DND-41 (cell line): ENCODE results near the gene RGMA.

Experiments used
- ATAC-seq: fragments of 200-7000 bp; cut with Tn5 transposase; 3 replicates; pipeline ENCODE4 v1.9.1; 2021; ENCODE audit warnings: low read depth; ENCODE audit not compliant: insufficient read depth
- DNase-seq: peaks from one replicate; pipeline ENCODE4 v3.0.0-alpha.2; 2020
- H2AFZ ChIP-seq: 2 replicates; pipeline ENCODE4 v1.6.0; 2012; ENCODE audit warnings: low read depth, low read length
- H3K27ac ChIP-seq: 2 replicates; pipeline ENCODE4 v1.5.1; 2012; ENCODE audit warnings: low read length, inconsistent platforms
- H3K27me3 ChIP-seq: fragments of 200-600 bp; sonication (generic); 2 replicates; pipeline ENCODE4 v1.6.0; 2012; ENCODE audit warnings: low read length, mild to moderate bottlenecking, inconsistent platforms; ENCODE audit not compliant: insufficient read depth, poor library complexity
- H3K36me3 ChIP-seq: 2 replicates; pipeline ENCODE4 v1.5.1; 2012; ENCODE audit warnings: low read length, inconsistent platforms; ENCODE audit not compliant: insufficient read depth
- H3K4me1 ChIP-seq: 2 replicates; pipeline ENCODE4 v1.5.1; 2012; ENCODE audit warnings: mild to moderate bottlenecking, low read length; ENCODE audit not compliant: insufficient read depth
- H3K4me2 ChIP-seq: 2 replicates; pipeline ENCODE4 v1.6.0; 2012; ENCODE audit warnings: mild to moderate bottlenecking, moderate library complexity, low read length, inconsistent platforms; ENCODE audit not compliant: insufficient read depth
- H3K4me3 ChIP-seq, 2 experiments: fragments of 200-600 bp in 1 of 2; shearing (Covaris generic) in 1 of 2; 2 replicates each; pipeline ENCODE4 v1.5.1; 2012 to 2016; ENCODE audit warnings: inconsistent platforms in 2 of 2, low read length in 2 of 2, mild to moderate bottlenecking in 2 of 2, low read depth in 1 of 2, moderate library complexity in 1 of 2
- H3K79me2 ChIP-seq: 2 replicates; pipeline ENCODE4 v1.6.0; 2012; ENCODE audit warnings: low read length, inconsistent platforms; ENCODE audit not compliant: insufficient read depth
- H3K9ac ChIP-seq: 2 replicates; pipeline ENCODE4 v1.6.0; 2012; ENCODE audit warnings: low read depth, mild to moderate bottlenecking, inconsistent platforms, low read length, moderate library complexity
- H3K9me3 ChIP-seq: 2 replicates; pipeline ENCODE4 v1.5.1; 2012; ENCODE audit warnings: low read length, moderate library complexity, mild to moderate bottlenecking, inconsistent platforms; ENCODE audit not compliant: insufficient read depth, severe bottlenecking
- H4K20me1 ChIP-seq: 2 replicates; pipeline ENCODE4 v1.6.0; 2012; ENCODE audit warnings: low read length; ENCODE audit not compliant: insufficient read depth
- EZH2 ChIP-seq: IDR thresholded peaks from 3 replicates; pipeline ENCODE4 v1.6.1; 2012; ENCODE audit warnings: borderline replicate concordance, low read depth, mild to moderate bottlenecking, moderate library complexity, low read length, inconsistent platforms; ENCODE audit not compliant: severe bottlenecking
- TF ChIP-seq, protein P1 (sequence below): IDR thresholded peaks from 2 replicates; pipeline ENCODE4 v1.5.1; 2012; ENCODE audit warnings: borderline replicate concordance, low read length, moderate library complexity, mild to moderate bottlenecking; ENCODE audit not compliant: poor library complexity, severe bottlenecking; ENCODE audit errors: extremely low read depth

The RGMA gene

DNA sequence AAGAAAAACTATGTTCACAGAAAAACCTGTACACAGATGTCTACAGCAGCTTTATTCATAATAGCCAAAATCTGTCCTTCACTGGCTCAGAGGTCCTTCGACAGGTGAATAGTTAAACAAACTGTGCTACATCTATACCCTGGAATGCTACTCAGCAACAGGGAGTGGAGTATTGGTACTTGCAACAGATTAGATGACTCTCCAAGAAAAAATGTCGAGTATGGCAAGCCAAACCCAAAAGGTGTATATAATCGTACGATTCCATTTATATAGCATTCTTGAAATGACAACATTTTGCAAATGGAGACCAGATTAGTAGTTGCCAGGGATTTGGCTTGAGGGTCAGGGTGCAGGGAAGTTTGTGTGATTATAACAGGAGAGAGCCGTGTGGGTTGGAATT, 22.4 kb upstream of the RGMA start:
- DNase-seq (no peak), ATAC-seq (no peak)
- Histone ChIP-seq H3K79me2 (no peaks in the 10 kb centered on the region), H3K36me3 (no peaks in the 10 kb centered on the region), H4K20me1 (no peaks in the 10 kb centered on the region), H3K4me2 (no peak overlapping the region), H2AFZ (no peak overlapping the region), H3K4me3 (no peak overlapping the region), H3K27ac (no peak overlapping the region), H3K27me3 (no peaks in the 10 kb centered on the region), H3K9ac (no peak overlapping the region), H3K4me1 (peaks cover 13% of the 10 kb centered on the region), H3K9me3 (no peaks in the 10 kb centered on the region)
- TF ChIP-seq, protein P1, sequence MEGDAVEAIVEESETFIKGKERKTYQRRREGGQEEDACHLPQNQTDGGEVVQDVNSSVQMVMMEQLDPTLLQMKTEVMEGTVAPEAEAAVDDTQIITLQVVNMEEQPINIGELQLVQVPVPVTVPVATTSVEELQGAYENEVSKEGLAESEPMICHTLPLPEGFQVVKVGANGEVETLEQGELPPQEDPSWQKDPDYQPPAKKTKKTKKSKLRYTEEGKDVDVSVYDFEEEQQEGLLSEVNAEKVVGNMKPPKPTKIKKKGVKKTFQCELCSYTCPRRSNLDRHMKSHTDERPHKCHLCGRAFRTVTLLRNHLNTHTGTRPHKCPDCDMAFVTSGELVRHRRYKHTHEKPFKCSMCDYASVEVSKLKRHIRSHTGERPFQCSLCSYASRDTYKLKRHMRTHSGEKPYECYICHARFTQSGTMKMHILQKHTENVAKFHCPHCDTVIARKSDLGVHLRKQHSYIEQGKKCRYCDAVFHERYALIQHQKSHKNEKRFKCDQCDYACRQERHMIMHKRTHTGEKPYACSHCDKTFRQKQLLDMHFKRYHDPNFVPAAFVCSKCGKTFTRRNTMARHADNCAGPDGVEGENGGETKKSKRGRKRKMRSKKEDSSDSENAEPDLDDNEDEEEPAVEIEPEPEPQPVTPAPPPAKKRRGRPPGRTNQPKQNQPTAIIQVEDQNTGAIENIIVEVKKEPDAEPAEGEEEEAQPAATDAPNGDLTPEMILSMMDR: no peak
- TF ChIP-seq EZH2: no peak

DNA sequence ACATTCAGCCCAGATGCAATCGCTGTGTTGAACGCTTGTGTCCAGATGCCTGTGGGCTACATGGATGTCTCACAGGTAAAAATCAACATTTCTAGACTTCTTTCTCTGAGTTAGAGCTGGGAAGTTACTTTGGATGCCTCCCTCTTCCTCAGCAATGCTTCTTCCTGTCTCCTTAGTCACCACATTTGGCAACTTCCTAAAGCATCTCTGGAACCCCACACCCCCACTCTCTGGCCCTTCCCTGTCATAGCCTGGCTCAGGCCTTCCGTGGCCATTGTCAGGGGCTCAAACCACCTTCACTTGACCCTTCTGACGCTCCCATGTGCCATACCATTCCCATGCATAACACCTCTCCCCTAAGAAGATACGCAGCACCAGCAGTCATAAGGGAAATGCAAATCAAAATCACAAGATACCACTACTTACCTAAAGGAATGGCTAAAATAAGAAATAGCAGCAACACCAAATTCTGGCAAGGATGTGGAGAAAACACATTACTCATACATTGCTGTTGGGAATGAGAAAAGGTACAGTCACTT, 21.6 kb upstream of the RGMA start:
- no peak for DNase-seq
- no peaks in the 10 kb centered on the region for H3K79me2 ChIP-seq
- H3K4me2 ChIP-seq: no peak overlapping the region

DNA sequence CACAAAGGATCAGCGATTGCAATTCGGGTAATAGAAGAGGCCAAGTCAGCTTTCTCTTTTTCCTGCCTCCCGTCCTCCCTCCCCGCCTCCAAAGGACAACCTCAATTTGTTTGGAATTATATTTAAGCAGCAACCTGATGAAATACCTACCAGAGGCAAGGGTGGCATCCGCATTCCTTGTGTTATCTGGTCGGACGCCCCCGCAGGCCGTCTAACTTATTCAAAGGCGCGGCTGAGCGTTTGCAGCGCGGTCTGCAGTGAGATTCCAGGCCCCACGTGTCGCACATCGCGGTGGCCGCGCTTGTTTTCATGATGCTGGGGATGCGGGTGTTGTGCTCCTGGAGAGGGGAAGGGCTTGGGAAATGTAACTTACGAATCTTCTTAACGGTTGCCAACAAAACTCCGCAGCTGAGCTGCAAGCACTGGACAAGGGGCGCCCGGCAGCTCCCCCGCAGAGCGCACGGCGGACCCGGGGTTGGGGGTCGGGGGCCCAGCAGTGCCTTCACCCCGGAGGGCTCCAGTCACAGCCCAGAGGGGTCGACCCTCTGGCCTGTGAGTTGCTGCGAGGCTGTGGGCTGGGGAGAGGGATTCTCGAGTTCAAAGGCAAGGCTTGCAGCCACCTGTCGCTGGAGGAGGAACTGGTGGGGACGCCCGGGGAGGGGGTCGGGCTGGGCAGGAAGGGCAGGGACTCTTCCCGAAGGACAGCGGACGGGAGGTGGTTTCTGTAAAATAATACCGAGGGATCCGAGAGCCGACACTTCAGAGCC, 20.5 kb upstream of the RGMA start:
- Histone ChIP-seq H2AFZ (no peak overlapping the region), H3K9me3 (no peaks in the 10 kb centered on the region), H3K4me1 (peaks cover 13% of the 10 kb centered on the region), H3K4me2 (no peak overlapping the region), H3K36me3 (no peaks in the 10 kb centered on the region), H3K27ac (no peak overlapping the region), H3K9ac (no peak overlapping the region), H3K4me3 (no peak overlapping the region), H4K20me1 (no peaks in the 10 kb centered on the region), H3K79me2 (no peaks in the 10 kb centered on the region), H3K27me3 (no peaks in the 10 kb centered on the region)
- no peak for TF ChIP-seq EZH2
- TF ChIP-seq, protein P1: no peak
- ATAC-seq (no peak), DNase-seq (no peak)

More for the DNA sequence above, 21.6 kb upstream of the RGMA start:
- Histone ChIP-seq H3K27me3 (no peaks in the 10 kb centered on the region), H3K4me1 (peaks cover 13% of the 10 kb centered on the region), H3K4me3 (no peak overlapping the region), H2AFZ (no peak overlapping the region), H3K9me3 (no peaks in the 10 kb centered on the region), H3K27ac (no peak overlapping the region), H4K20me1 (no peaks in the 10 kb centered on the region), H3K36me3 (no peaks in the 10 kb centered on the region), H3K9ac (no peak overlapping the region)
- no peak for ATAC-seq
- TF ChIP-seq, protein P1: no peak
- no peak for TF ChIP-seq EZH2
